Measurements from ENCODE around the gene TRAF6. TPM values are rescaled to one million over a fixed set of nuclear protein-coding genes. Genes with fewer than 3 reads are reported as not detected.

TRAF6 gene
- total and polyA plus RNA-seq, 2 experiments from 2014 or later: 4.2 to 10.5 TPM

DNA sequence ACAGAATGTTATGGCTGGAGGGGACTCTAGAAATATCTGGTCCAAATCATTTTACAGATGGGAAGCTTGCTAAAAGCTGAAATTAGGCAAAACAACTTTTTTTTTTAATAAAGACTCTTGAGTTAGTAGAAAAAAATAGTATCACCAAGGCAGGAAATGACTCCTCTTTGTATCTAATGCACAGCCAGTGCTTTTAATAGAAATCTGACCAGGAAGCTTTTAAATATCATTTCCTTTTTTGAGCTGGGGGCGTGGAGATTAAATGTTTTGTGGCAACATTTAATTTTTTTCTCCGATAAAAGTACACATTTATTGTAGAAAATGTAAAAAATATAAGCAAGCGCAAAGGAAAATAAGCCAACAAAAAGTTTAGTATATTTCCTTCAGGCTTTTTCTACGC, 22.5 kb downstream of the TRAF6 start:
- no peaks in the 10 kb centered on the region for H3K4me1 Mint-ChIP-seq
- no peak overlapping the region for H3K4me2 ChIP-seq

More for the DNA sequence above, 22.5 kb downstream of the TRAF6 start:
- ATAC-seq (no peak), DNase-seq (ENCODE audit: low spot score) (no peak)
- Histone ChIP-seq H2AFZ (no peak overlapping the region), H3K4me1 (ENCODE audit: insufficient read depth) (no peaks in the 10 kb centered on the region), H3K27ac (ENCODE audit: low read depth) (no peak overlapping the region), H3K9me2 (ENCODE audit: insufficient read depth) (no peaks in the 10 kb centered on the region), H3K27me3 (ENCODE audit: insufficient read depth) (no peaks in the 10 kb centered on the region), H3K79me2 (replicated peaks; ENCODE audit: insufficient read depth) (no peaks in the 10 kb centered on the region), H3K4me3 (no peak overlapping the region), H3F3A (replicated peaks; ENCODE audit: low read depth) (no peaks in the 10 kb centered on the region), H4K20me1 (replicated peaks; ENCODE audit: insufficient read depth) (0 out of 2 replicates have a peak, but pooled peaks cover 6% of the 10 kb centered on the region), H3K36me3 (ENCODE audit: insufficient read depth) (no peaks in the 10 kb centered on the region)
- H3K4me3 Mint-ChIP-seq: no peak overlapping the region
- no peaks in the 10 kb centered on the region for H3K27me3 Mint-ChIP-seq (ENCODE audit: insufficient read depth, low read depth, poor library complexity)
- peaks cover 3% of the 10 kb centered on the region; the same call in 1 of the 3 replicates for H3K9me3 Mint-ChIP-seq
- no peak for TF ChIP-seq POLR2AphosphoS5 (IDR thresholded peaks at IDR 0.05; ENCODE audit: low read depth)
- TF ChIP-seq, protein P1, sequence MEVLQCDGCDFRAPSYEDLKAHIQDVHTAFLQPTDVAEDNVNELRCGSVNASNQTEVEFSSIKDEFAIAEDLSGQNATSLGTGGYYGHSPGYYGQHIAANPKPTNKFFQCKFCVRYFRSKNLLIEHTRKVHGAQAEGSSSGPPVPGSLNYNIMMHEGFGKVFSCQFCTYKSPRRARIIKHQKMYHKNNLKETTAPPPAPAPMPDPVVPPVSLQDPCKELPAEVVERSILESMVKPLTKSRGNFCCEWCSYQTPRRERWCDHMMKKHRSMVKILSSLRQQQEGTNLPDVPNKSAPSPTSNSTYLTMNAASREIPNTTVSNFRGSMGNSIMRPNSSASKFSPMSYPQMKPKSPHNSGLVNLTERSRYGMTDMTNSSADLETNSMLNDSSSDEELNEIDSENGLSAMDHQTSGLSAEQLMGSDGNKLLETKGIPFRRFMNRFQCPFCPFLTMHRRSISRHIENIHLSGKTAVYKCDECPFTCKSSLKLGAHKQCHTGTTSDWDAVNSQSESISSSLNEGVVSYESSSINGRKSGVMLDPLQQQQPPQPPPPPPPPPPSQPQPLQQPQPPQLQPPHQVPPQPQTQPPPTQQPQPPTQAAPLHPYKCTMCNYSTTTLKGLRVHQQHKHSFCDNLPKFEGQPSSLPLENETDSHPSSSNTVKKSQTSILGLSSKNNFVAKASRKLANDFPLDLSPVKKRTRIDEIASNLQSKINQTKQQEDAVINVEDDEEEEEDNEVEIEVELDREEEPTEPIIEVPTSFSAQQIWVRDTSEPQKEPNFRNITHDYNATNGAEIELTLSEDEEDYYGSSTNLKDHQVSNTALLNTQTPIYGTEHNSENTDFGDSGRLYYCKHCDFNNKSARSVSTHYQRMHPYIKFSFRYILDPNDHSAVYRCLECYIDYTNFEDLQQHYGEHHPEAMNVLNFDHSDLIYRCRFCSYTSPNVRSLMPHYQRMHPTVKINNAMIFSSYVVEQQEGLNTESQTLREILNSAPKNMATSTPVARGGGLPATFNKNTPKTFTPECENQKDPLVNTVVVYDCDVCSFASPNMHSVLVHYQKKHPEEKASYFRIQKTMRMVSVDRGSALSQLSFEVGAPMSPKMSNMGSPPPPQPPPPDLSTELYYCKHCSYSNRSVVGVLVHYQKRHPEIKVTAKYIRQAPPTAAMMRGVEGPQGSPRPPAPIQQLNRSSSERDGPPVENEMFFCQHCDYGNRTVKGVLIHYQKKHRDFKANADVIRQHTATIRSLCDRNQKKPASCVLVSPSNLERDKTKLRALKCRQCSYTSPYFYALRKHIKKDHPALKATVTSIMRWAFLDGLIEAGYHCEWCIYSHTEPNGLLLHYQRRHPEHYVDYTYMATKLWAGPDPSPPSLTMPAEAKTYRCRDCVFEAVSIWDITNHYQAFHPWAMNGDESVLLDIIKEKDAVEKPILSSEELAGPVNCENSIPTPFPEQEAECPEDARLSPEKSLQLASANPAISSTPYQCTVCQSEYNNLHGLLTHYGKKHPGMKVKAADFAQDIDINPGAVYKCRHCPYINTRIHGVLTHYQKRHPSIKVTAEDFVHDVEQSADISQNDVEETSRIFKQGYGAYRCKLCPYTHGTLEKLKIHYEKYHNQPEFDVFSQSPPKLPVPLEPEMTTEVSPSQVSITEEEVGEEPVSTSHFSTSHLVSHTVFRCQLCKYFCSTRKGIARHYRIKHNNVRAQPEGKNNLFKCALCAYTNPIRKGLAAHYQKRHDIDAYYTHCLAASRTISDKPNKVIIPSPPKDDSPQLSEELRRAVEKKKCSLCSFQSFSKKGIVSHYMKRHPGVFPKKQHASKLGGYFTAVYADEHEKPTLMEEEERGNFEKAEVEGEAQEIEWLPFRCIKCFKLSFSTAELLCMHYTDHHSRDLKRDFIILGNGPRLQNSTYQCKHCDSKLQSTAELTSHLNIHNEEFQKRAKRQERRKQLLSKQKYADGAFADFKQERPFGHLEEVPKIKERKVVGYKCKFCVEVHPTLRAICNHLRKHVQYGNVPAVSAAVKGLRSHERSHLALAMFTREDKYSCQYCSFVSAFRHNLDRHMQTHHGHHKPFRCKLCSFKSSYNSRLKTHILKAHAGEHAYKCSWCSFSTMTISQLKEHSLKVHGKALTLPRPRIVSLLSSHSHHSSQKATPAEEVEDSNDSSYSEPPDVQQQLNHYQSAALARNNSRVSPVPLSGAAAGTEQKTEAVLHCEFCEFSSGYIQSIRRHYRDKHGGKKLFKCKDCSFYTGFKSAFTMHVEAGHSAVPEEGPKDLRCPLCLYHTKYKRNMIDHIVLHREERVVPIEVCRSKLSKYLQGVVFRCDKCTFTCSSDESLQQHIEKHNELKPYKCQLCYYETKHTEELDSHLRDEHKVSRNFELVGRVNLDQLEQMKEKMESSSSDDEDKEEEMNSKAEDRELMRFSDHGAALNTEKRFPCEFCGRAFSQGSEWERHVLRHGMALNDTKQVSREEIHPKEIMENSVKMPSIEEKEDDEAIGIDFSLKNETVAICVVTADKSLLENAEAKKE (CRISPR knock-in tag; IDR thresholded peaks at IDR 0.05): no peak
- TF ChIP-seq CREB1 (CRISPR knock-in tag; IDR thresholded peaks at IDR 0.05; ENCODE audit: low read depth): no peak
- TF ChIP-seq, protein P2, sequence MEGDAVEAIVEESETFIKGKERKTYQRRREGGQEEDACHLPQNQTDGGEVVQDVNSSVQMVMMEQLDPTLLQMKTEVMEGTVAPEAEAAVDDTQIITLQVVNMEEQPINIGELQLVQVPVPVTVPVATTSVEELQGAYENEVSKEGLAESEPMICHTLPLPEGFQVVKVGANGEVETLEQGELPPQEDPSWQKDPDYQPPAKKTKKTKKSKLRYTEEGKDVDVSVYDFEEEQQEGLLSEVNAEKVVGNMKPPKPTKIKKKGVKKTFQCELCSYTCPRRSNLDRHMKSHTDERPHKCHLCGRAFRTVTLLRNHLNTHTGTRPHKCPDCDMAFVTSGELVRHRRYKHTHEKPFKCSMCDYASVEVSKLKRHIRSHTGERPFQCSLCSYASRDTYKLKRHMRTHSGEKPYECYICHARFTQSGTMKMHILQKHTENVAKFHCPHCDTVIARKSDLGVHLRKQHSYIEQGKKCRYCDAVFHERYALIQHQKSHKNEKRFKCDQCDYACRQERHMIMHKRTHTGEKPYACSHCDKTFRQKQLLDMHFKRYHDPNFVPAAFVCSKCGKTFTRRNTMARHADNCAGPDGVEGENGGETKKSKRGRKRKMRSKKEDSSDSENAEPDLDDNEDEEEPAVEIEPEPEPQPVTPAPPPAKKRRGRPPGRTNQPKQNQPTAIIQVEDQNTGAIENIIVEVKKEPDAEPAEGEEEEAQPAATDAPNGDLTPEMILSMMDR (conservative IDR thresholded peaks at IDR 0.05; ENCODE audit: low read depth in 2 of 2): no peak
- TF ChIP-seq STAT1 (IDR thresholded peaks at IDR 0.05; ENCODE audit: unreplicated experiment): no peak
- TF ChIP-seq ZNF114 (CRISPR knock-in tag; IDR thresholded peaks at IDR 0.05): no peak
- TF ChIP-seq NANOG (IDR thresholded peaks at IDR 0.05; ENCODE audit: borderline replicate concordance): no peak
- TF ChIP-seq EZH2 (IDR thresholded peaks at IDR 0.05; ENCODE audit: low read depth, unreplicated experiment): no peak
- TF ChIP-seq JUNB (IDR thresholded peaks at IDR 0.05; ENCODE audit: unreplicated experiment): no peak
- no peak overlapping the region for H3K27ac Mint-ChIP-seq
- H3K36me3 Mint-ChIP-seq (ENCODE audit: low read depth): peaks cover 22% of the 10 kb centered on the region; the same call in 2 of the 3 replicates

Data from GM23338 (cell line).